A673 (cell line): ENCODE measurements around the gene TFR2.

Experiments used
- CTCF ChIP-seq: fragments of 300-800, 200-600 bp; sonication (generic); conservative IDR thresholded peaks from 2 replicates; pipeline ENCODE4 v1.5.1; 2017; ENCODE audit warnings: low read depth, mild to moderate bottlenecking, antibody characterized with exemption, low read length, moderate library complexity, mixed read lengths
- EZH2 ChIP-seq: fragments of 200-600 bp; sonication (generic); IDR thresholded peaks from 2 replicates; pipeline ENCODE4 v1.6.1; 2017; ENCODE audit warnings: borderline replicate concordance, low read depth, mild to moderate bottlenecking, mixed read lengths, antibody characterized with exemption, low read length; ENCODE audit not compliant: poor library complexity, severe bottlenecking

- TF ChIP-seq CTCF = no peak
- TF ChIP-seq EZH2 = no peak
These were observed 32.1 kb upstream of the TFR2 start, which contains the start of gene GNB2 for GRCh38 chr7:100673302-100673941.
